ENCODE results near the gene SDC1. TPM values are rescaled to one million over a fixed set of nuclear protein-coding genes. Genes with fewer than 3 reads are reported as not detected.

The SDC1 gene
- total RNA-seq, 2 donors from 2014 or later: 156 to 213 TPM

- H3K27me3 ChIP-seq: no peaks in the 10 kb centered on the region
- H3K36me3 ChIP-seq: peaks cover 9% of the 10 kb centered on the region
- no peak for DNase-seq
- no peak overlapping the region for H3K27ac ChIP-seq
- H3K4me3 ChIP-seq: no peak overlapping the region
- H3K4me1 ChIP-seq: peaks cover 18% of the 10 kb centered on the region
- intact Hi-C loops (cut with DNase I): no loop called here
- no peak for TF ChIP-seq CTCF (IDR thresholded peaks at IDR 0.05)
- H3K9me3 ChIP-seq: no peaks in the 10 kb centered on the region
- H3K9ac ChIP-seq (ENCODE audit: low read depth in 2 of 2, low read length in 2 of 2): no peak overlapping the region
These were observed 24.0 kb downstream of the SDC1 start for GRCh38 chr2:20200697-20201555.

- no peak overlapping the region for H3K27ac ChIP-seq
- intact Hi-C loops (cut with DNase I): no loop called here
These were observed 25.2 kb downstream of the SDC1 start for GRCh38 chr2:20199633-20200270.

GRCh38 chr2:20198796-20199632, 25.9 kb downstream of the SDC1 start:
- DNase-seq: no peak
- Histone ChIP-seq H3K4me1 (peaks cover 18% of the 10 kb centered on the region), H3K36me3 (peaks cover 9% of the 10 kb centered on the region), H3K9me3 (no peaks in the 10 kb centered on the region), H3K27me3 (no peaks in the 10 kb centered on the region), H3K27ac (peak overlapping the region; percentile 89), H3K9ac (ENCODE audit: low read depth in 2 of 2, low read length in 2 of 2) (peak overlapping the region; percentile 30 to 77), H3K4me3 (no peak overlapping the region)
- no peak for TF ChIP-seq CTCF (IDR thresholded peaks at IDR 0.05)
- intact Hi-C loops (cut with DNase I): no loop called here

More at GRCh38 chr2:20199633-20200270, 25.2 kb downstream of the SDC1 start:
- Histone ChIP-seq H3K9ac (ENCODE audit: low read depth in 2 of 2, low read length in 2 of 2) (peak overlapping the region in 1 of 2 donors; percentile 77), H3K4me3 (no peak overlapping the region), H3K27me3 (no peaks in the 10 kb centered on the region), H3K36me3 (peaks cover 9% of the 10 kb centered on the region), H3K4me1 (peaks cover 18% of the 10 kb centered on the region), H3K9me3 (no peaks in the 10 kb centered on the region)
- no peak for TF ChIP-seq CTCF (IDR thresholded peaks at IDR 0.05)
- DNase-seq: no peak

GRCh38 chr2:20198001-20198400, 26.9 kb downstream of the SDC1 start:
- Histone ChIP-seq H3K4me1 (peaks cover 18% of the 10 kb centered on the region), H3K9me3 (no peaks in the 10 kb centered on the region), H3K9ac (ENCODE audit: low read depth in 2 of 2, low read length in 2 of 2) (peak overlapping the region; percentile 30 to 77), H3K36me3 (no peaks in the 10 kb centered on the region), H3K27me3 (no peaks in the 10 kb centered on the region), H3K4me3 (no peak overlapping the region), H3K27ac (peak overlapping the region; percentile 89)
- no peak for TF ChIP-seq CTCF (IDR thresholded peaks at IDR 0.05)
- DNase-seq: peak; percentile 91
- intact Hi-C loops (cut with DNase I): no loop called here

- Histone ChIP-seq H3K27me3 (no peaks in the 10 kb centered on the region), H3K9ac (ENCODE audit: low read depth in 2 of 2, low read length in 2 of 2) (peak overlapping the region in 1 of 2 donors; percentile 77), H3K4me3 (no peak overlapping the region), H3K9me3 (no peaks in the 10 kb centered on the region), H3K36me3 (no peaks in the 10 kb centered on the region), H3K4me1 (peaks cover 18% of the 10 kb centered on the region), H3K27ac (peak overlapping the region; percentile 89)
- TF ChIP-seq CTCF (IDR thresholded peaks at IDR 0.05): no peak
- no peak for DNase-seq
- intact Hi-C loops (cut with DNase I): no loop called here
These were observed 27.7 kb downstream of the SDC1 start for GRCh38 chr2:20197192-20197591.
